Aorta (tissue), 5 donors: ENCODE data around the gene AUTS2. TPM values are rescaled to one million over a fixed set of nuclear protein-coding genes. Genes with fewer than 3 reads are reported as not detected.

Experiments
- ATAC-seq: fragments of 200-7000 bp; cut with Tn5 transposase; one replicate; pipeline ENCODE4 v1.9.1; 2022; ENCODE audit warnings: moderate library complexity; ENCODE audit not compliant: low FRiP score
- DNase-seq, 2 donors: peaks; one replicate each; pipeline ENCODE4 v3.0.0-alpha.2; 2020
- H3K27ac ChIP-seq, 2 donors: one replicate each; pipeline ENCODE4 v1.5.1; 2013; ENCODE audit warnings: low read length in 2 of 2, mild to moderate bottlenecking in 2 of 2, moderate library complexity in 2 of 2, control low read depth in 1 of 2, inconsistent platforms in 1 of 2, low read depth in 1 of 2
- H3K27me3 ChIP-seq, 2 donors: one replicate each; pipeline ENCODE4 v1.6.1; 2013; ENCODE audit warnings: control low read depth in 1 of 2, low read length in 1 of 2, mild to moderate bottlenecking in 1 of 2, moderate library complexity in 1 of 2; ENCODE audit not compliant: insufficient read depth in 2 of 2, control insufficient read depth in 1 of 2
- H3K36me3 ChIP-seq, 2 donors: one replicate each; pipeline ENCODE4 v1.6.1; 2013; ENCODE audit warnings: control low read depth in 1 of 2, low read length in 1 of 2, mild to moderate bottlenecking in 1 of 2; ENCODE audit not compliant: insufficient read depth in 2 of 2, control insufficient read depth in 1 of 2
- H3K4me1 ChIP-seq, 2 donors: one replicate each; pipeline ENCODE4 v1.6.1; 2013; ENCODE audit warnings: low read length in 2 of 2, control low read depth in 1 of 2, mild to moderate bottlenecking in 1 of 2, moderate library complexity in 1 of 2; ENCODE audit not compliant: insufficient read depth in 2 of 2, control insufficient read depth in 1 of 2
- H3K4me3 ChIP-seq, 2 donors: one replicate each; pipeline ENCODE4 v1.5.1; 2013; ENCODE audit warnings: low read length in 2 of 2, control low read depth in 1 of 2, mild to moderate bottlenecking in 1 of 2
- H3K9me3 ChIP-seq: one replicate; pipeline ENCODE4 v1.6.1; 2013; ENCODE audit warnings: mild to moderate bottlenecking, low read length; ENCODE audit not compliant: control insufficient read depth
- WGBS, 2 donors: extraction: QIAGEN DNeasy Blood & Tissue Kit; methylation state at CpG; one replicate each; pipeline ENCODE4 v1.1.7; 2013; 5-methylcytosine and 5-hydroxymethylcytosine counted together
- intact Hi-C, 2 donors: fragments of 100-400 bp; cut with DNase I; formaldehyde crosslinking; loops; one replicate each; pipeline versions ENCODE4 v1.14.2 to v1.15.0; 2022
- polyA plus RNA-seq, 2 donors: library from polyadenylated mRNA; stranded (reverse); fragments of 200-250 nt; gene quantifications; one replicate each; pipeline ENCODE4 v1.2.3, GENCODE V29; 2013
- total RNA-seq, 2 donors: library from RNA; stranded (reverse); fragmentation: NEBNext Ultra II Directional; extraction: Animal tissue kit (Norgen Biotek cat#: 25700); gene quantifications; one replicate each; pipeline ENCODE4 v1.2.1, GENCODE V29; 2021
- donor health status: healthy with polysubstance abuse.
- donor health status: Bipolar disorder and iron deficiency.
- donor health status: DM: no; HTN: no; CAD: no.
- donor health status: DM: no; HTN: no; CAD: no.
- donor health status: DM: yes; HTN: yes; CAD: no.

AUTS2 gene
- total and polyA plus RNA-seq, 4 donors = 3.9 to 102 (median 57.0) TPM

GRCh38 chr7:69799990-69800389, 201.7 kb downstream of the AUTS2 start:
- Histone ChIP-seq H3K9me3 (no peaks in the 10 kb centered on the region), H3K36me3 (no peaks in the 10 kb centered on the region), H3K27ac (no peak overlapping the region), H3K27me3 (peaks cover 0 to 4% of the 10 kb centered on the region in 2 donors), H3K4me3 (no peak overlapping the region), H3K4me1 (no peaks in the 10 kb centered on the region)
- DNase-seq (no peak), ATAC-seq (no peak)
- 66 to 85% methylated on average over 2 of the region's 2 CpGs for WGBS, 2 donors
- intact Hi-C loops = no loop called here

GRCh38 chr7:69800495-69800894, 202.2 kb downstream of the AUTS2 start:
- peaks cover 0 to 4% of the 10 kb centered on the region in 2 donors for H3K27me3 ChIP-seq
- H3K27ac ChIP-seq = no peak overlapping the region
- DNase-seq (no peak), ATAC-seq (peak; percentile 30)
- intact Hi-C loops = no loop called here
- H3K36me3 ChIP-seq = no peaks in the 10 kb centered on the region
- no peaks in the 10 kb centered on the region for H3K4me1 ChIP-seq
- no peaks in the 10 kb centered on the region for H3K9me3 ChIP-seq
- H3K4me3 ChIP-seq = no peak overlapping the region

DNA sequence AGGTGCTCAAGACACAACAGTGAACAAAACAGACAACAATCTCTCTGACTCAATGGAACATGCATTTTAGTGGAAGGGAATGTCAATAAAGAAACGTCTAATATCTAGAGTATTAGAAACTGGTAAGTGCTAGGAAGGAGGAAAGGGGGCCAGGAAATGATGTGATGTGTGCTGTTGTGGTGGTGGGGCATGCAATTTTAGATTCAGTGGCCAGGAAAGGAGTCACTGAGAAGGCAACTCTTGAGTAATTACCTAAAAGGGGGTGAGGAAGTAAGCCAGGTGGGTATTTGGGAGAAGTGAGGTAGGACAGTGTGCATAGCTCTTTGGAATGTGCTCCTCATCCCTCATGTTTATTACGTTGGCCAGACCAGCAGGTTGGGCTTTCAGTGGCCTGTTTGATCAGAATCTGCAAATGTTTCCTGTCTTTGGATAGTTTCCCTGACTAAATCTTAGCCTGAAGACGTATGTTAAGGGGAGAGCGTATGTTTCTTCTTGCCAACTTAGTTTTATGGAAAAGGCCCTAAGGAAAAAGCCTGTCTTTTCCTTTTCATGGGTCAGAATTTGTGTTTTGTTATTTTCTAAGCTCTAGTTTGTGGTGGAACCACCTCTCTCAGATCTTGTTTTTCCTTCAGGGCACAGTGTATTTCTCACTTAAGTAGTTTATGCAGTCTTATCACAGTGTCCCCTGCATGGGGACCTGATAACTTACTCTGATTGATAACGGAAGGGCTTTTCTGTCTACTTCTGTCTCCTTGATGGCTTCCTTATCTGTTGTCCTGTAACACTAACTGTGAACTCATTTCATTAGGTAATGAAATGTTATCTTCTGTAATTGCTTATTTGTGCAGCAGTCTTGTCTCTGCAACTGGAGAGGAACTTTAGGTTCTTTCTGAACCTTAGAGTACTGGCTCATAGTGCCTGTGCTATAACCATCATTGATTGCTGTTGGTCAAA, 203.7 kb downstream of the AUTS2 start:
- Histone ChIP-seq H3K9me3 (no peaks in the 10 kb centered on the region), H3K36me3 (no peaks in the 10 kb centered on the region), H3K4me1 (no peaks in the 10 kb centered on the region), H3K27me3 (no peaks in the 10 kb centered on the region), H3K27ac (no peak overlapping the region), H3K4me3 (no peak overlapping the region)
- 80 to 86% methylated on average over 5 of the region's 5 CpGs for WGBS, 2 donors
- no peak for ATAC-seq
- DNase-seq = no peak
- intact Hi-C loops = no loop called here

GRCh38 chr7:69803699-69804516, 205.6 kb downstream of the AUTS2 start:
- DNase-seq (no peak), ATAC-seq (no peak)
- H3K27me3 ChIP-seq = no peaks in the 10 kb centered on the region
- H3K9me3 ChIP-seq = no peaks in the 10 kb centered on the region
- H3K27ac ChIP-seq = no peak overlapping the region
- intact Hi-C loops = no loop called here
- H3K36me3 ChIP-seq = no peaks in the 10 kb centered on the region
- 88 to 90% methylated on average over 5 of the region's 5 CpGs for WGBS, 2 donors
- H3K4me3 ChIP-seq = no peak overlapping the region
- no peaks in the 10 kb centered on the region for H3K4me1 ChIP-seq

GRCh38 chr7:69804962-69805361, 206.7 kb downstream of the AUTS2 start:
- DNase-seq = no peak
- Histone ChIP-seq H3K9me3 (no peaks in the 10 kb centered on the region), H3K27me3 (no peaks in the 10 kb centered on the region), H3K27ac (no peak overlapping the region), H3K36me3 (no peaks in the 10 kb centered on the region), H3K4me1 (no peaks in the 10 kb centered on the region), H3K4me3 (no peak overlapping the region)
- 53 to 65% methylated on average over 2 of the region's 2 CpGs for WGBS, 2 donors
- ATAC-seq = no peak
- intact Hi-C loops = no loop called here

GRCh38 chr7:69808391-69808790, 210.1 kb downstream of the AUTS2 start:
- WGBS, 2 donors = 99 to 100% methylated on average over 1 of the region's 1 CpG
- ATAC-seq = no peak
- Histone ChIP-seq H3K36me3 (no peaks in the 10 kb centered on the region), H3K27ac (no peak overlapping the region), H3K9me3 (no peaks in the 10 kb centered on the region), H3K27me3 (no peaks in the 10 kb centered on the region), H3K4me3 (no peak overlapping the region), H3K4me1 (no peaks in the 10 kb centered on the region)
- no peak for DNase-seq
- intact Hi-C loops = no loop called here

DNA sequence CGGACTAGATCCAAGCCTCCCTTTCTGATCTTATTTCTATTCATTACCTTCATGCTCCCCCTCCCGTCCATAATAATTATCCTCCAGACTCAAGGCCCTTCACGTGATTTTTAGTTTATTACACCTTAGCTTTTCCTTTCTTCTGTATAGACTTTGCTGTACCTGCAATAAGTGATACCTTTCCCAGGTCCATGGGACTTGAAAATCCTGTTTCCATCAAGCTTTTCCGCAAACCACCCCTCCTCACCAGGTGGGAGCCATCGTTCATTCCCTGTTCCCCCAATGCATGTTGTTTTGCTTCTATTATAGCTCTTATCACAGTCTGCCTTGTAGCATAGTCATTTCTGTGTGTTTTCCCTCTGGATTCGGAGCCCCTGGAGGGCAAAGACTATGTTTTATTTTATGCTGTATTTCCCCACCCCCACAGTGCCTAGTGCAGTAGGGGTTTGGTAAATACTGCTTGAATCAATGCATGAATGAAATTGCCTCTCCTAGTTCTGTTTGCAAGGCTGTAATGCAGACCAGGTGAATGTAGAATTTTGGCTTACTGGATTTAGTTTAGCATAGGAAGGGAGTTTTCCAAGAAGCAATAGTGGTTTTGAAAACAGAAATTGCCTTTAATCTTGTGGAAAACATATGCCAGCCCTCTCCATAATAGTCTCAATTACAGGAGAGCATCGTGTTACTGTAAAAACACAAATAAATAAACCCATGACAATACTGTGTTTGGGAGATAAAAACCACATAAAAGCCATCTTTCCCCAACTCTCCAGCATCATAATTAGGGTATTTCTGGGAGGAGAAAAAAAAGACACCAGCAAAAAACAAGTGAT, 213.4 kb downstream of the AUTS2 start:
- 91 to 95% methylated on average over 7 of the region's 7 CpGs for WGBS, 2 donors
- Histone ChIP-seq H3K9me3 (no peaks in the 10 kb centered on the region), H3K36me3 (no peaks in the 10 kb centered on the region), H3K27ac (no peak overlapping the region), H3K4me1 (no peaks in the 10 kb centered on the region), H3K4me3 (no peak overlapping the region), H3K27me3 (no peaks in the 10 kb centered on the region)
- DNase-seq = no peak
- no peak for ATAC-seq
- intact Hi-C loops = no loop called here

GRCh38 chr7:69812756-69813155, 214.5 kb downstream of the AUTS2 start:
- peaks cover 0 to 2% of the 10 kb centered on the region in 2 donors for H3K4me1 ChIP-seq

More at GRCh38 chr7:69812756-69813155, 214.5 kb downstream of the AUTS2 start:
- DNase-seq = no peak
- no peak overlapping the region for H3K27ac ChIP-seq
- intact Hi-C loops = no loop called here
- no peaks in the 10 kb centered on the region for H3K36me3 ChIP-seq
- 96 to 100% methylated on average over 1 of the region's 1 CpG for WGBS, 2 donors
- ATAC-seq = no peak
- no peaks in the 10 kb centered on the region for H3K27me3 ChIP-seq
- no peak overlapping the region for H3K4me3 ChIP-seq
- H3K9me3 ChIP-seq = no peaks in the 10 kb centered on the region
